Fibroblast of pulmonary artery (primary cell): Measurements from ENCODE around the gene POF1B.

Experiments used
- DNase-seq: peaks from one replicate; pipeline ENCODE4 v3.0.0-alpha.2; 2010; ENCODE audit warnings: low read depth
- H3K4me3 ChIP-seq: replicated peaks from 2 replicates; pipeline ENCODE4 v1.5.1; 2011; ENCODE audit warnings: low read depth, mild to moderate bottlenecking, control low read depth, low read length, moderate library complexity
- TF ChIP-seq, protein P1 (sequence below): IDR thresholded peaks from 2 replicates; pipeline ENCODE4 v1.5.1; 2011; ENCODE audit warnings: mild to moderate bottlenecking, control low read depth, low read length, inconsistent platforms; ENCODE audit errors: missing control alignments

The POF1B gene, protein sequence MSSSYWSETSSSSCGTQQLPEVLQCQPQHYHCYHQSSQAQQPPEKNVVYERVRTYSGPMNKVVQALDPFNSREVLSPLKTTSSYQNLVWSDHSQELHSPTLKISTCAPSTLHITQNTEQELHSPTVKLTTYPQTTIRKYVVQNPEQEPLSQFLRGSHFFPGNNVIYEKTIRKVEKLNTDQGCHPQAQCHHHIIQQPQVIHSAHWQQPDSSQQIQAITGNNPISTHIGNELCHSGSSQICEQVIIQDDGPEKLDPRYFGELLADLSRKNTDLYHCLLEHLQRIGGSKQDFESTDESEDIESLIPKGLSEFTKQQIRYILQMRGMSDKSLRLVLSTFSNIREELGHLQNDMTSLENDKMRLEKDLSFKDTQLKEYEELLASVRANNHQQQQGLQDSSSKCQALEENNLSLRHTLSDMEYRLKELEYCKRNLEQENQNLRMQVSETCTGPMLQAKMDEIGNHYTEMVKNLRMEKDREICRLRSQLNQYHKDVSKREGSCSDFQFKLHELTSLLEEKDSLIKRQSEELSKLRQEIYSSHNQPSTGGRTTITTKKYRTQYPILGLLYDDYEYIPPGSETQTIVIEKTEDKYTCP

DNA sequence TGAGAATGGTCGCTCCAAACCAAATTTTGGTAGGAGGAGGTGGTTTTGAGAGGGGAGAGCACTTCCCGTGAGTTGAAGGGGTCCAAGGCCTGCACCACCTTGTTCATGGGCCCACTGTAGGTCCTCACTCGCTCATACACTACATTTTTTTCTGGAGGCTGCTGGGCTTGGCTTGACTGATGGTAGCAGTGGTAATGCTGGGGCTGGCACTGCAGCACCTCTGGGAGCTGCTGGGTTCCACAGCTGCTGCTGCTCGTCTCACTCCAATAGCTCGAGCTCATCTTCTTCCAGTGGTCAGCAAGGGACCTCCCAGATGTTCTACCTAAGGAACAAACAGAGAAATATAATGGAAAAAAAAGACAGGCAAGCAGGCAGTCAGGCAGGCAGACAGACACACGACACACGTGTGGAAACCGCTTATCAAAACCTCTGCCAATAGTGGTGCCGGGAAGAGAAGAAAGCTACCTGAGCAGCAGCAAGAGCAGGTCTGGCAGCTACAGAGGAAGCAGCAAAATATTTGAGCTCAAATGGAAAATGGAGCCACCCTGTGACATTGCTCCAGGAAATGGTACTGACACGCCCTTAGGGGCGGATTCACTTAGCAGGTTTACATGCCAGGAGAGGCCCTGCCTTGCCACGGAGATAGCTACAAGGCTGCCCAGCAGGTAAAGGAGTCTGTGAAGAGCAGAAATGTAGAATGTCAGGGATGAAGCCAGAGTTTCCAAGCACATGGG, at the start of gene POF1B:
TSS of gene POF1B (minus strand) at position 492 of the 734 bp plus-strand sequence. CDS start at position 281, 211 bp downstream.
- TF ChIP-seq, protein P1, sequence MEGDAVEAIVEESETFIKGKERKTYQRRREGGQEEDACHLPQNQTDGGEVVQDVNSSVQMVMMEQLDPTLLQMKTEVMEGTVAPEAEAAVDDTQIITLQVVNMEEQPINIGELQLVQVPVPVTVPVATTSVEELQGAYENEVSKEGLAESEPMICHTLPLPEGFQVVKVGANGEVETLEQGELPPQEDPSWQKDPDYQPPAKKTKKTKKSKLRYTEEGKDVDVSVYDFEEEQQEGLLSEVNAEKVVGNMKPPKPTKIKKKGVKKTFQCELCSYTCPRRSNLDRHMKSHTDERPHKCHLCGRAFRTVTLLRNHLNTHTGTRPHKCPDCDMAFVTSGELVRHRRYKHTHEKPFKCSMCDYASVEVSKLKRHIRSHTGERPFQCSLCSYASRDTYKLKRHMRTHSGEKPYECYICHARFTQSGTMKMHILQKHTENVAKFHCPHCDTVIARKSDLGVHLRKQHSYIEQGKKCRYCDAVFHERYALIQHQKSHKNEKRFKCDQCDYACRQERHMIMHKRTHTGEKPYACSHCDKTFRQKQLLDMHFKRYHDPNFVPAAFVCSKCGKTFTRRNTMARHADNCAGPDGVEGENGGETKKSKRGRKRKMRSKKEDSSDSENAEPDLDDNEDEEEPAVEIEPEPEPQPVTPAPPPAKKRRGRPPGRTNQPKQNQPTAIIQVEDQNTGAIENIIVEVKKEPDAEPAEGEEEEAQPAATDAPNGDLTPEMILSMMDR: no peak
- H3K4me3 ChIP-seq: no peak within 1 kb of the TSS
- no peak for DNase-seq

DNA sequence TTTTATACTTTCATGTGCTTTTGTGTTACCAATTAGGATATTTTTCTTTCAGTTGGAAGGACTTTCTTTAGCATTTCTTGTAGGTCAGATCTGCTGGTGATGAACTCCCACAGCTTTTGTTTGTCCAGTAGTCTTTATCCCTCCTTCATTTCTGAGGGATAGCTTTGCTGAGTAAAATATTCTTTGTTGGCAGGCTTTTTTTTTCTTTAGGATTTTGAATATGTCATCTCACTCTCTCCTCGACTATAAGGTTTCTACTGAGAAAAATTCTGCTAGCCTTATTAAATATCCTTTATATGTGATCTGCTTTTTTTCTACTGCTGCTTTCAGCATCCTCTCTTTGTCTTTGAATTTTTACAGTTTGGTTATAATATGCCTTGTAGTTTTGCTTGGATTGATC, 49.6 kb upstream of the POF1B start:
- no peak overlapping the region for H3K4me3 ChIP-seq
- no peak for DNase-seq
- TF ChIP-seq, protein P1: no peak

- DNase-seq: no peak
- TF ChIP-seq, protein P1: no peak
- H3K4me3 ChIP-seq: no peak overlapping the region
These were observed 39.8 kb upstream of the POF1B start for GRCh38 chrX:85419293-85419692.

- TF ChIP-seq, protein P1: no peak
- H3K4me3 ChIP-seq: no peak overlapping the region
- DNase-seq: no peak
These were observed 12.4 kb upstream of the POF1B start for GRCh38 chrX:85391878-85392238.

DNA sequence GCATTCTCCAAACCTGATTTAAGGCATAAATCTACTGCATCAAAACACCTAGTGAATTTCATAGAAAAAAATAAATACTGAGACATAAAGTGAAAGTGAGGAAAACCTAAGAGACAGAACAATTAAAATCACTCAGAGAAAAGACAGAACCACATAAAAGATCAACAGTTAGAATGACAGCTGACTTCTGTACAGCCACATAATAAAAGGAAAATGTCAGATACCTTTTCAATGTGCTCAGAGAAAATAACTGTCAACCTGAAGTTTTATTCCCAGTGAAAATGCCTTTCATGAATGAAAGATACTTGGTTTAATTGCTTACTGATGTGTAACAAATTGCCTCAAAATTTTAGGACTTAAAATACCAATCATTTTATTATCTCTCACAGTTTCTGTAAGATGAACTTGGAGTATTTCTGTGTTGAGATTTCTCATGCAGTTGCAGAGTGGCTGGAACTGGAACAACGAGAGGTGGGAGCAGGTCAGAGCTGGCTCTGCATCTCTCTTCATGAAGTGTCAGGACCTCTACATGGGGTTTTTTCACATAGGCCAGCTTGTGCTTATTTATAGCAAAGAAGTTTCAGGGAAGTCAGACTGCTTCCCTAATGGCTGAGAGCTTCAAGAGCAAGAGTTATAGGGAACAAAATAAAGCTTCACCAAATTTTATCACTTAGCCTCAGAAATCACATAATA, 11.9 kb upstream of the POF1B start:
- TF ChIP-seq, protein P1: no peak
- DNase-seq: no peak
- H3K4me3 ChIP-seq: no peak overlapping the region

- H3K4me3 ChIP-seq: no peak overlapping the region
- TF ChIP-seq, protein P1: no peak
- DNase-seq: no peak
These were observed 2.1 kb upstream of the POF1B start for GRCh38 chrX:85381602-85382001.
